ENCODE results near the gene MED27. TPM values are rescaled to one million over a fixed set of nuclear protein-coding genes. Genes with fewer than 3 reads are reported as not detected.
A peak's percentile ranks its signal among the peaks of the same experiment; 100 is the strongest.

MED27 gene
- total and polyA plus RNA-seq, 2 of the 4 experiments (the other 2 are of a cell fraction): 50.2 to 63.4 TPM

DNA sequence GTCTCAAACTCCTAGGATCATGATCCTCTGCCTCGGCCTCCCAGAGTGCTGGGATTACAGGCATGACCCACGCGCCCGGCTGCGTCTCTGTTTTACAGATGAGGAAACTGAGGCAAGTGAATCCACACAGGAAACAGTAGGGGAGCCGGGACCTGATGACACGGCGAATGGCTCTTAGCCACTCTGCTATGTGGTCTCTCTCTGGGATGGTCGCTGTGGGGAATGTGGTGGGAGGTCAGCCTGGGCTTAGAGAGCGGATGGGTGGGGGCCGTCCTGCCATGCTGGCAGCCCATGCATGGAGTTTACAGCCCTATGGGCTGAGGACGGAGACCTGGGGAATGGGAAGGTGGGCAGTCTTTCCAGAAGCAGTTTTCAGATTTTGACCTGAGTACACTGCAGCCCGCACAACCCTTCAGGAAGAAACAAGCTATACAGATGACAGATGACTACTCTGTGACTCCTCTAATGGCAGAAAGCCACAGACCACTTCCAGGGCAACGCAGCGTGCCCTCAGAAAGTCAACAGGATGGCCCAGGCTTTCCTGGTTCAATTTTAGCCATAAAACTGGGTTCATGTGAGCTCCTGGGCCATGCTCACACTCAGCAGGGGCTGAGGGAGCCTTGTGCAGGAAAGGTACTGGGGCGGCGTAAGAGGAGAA, 203.7 kb downstream of the MED27 start:
- Histone ChIP-seq H3K56ac (ENCODE audit: extremely low read depth, insufficient read depth, low read length) (no peak overlapping the region), H3K4me3 (ENCODE audit: insufficient read depth, low read depth, low read length) (no peak overlapping the region), H3K23ac (ENCODE audit: low read depth, low read length) (no peak overlapping the region), H2AK9ac (replicated peaks; ENCODE audit: low read depth, low read length, poor library complexity) (peak overlapping the region; percentile 58), H3K14ac (replicated peaks; ENCODE audit: low read depth, low read length) (no peak overlapping the region; the same call in 1 of the 2 replicates), H3K18ac (ENCODE audit: low read depth, low read length) (no peak overlapping the region), H3K4me2 (ENCODE audit: low read depth, low read length) (no peak overlapping the region), H2BK15ac (ENCODE audit: low read depth, low read length) (no peak overlapping the region), H2BK20ac (ENCODE audit: low read depth, low read length) (no peak overlapping the region), H3K36me3 (ENCODE audit: control insufficient read depth, insufficient read depth, low read length) (no peaks in the 10 kb centered on the region), H2BK120ac (ENCODE audit: low read depth, low read length) (no peak overlapping the region), H3K4ac (ENCODE audit: low read depth, low read length) (no peak overlapping the region), H3K79me1 (ENCODE audit: low read depth in 1 of 2, low read length in 2 of 2) (peaks cover 0 to 8% of the 10 kb centered on the region in 2 experiments; a peak in 1 of 4 replicates), H3K9me3 (ENCODE audit: control insufficient read depth, insufficient read depth, low read length) (no peaks in the 10 kb centered on the region), H3K4me1 (ENCODE audit: control insufficient read depth, insufficient read depth, low read length) (peaks cover 5% of the 10 kb centered on the region), H3K27ac (ENCODE audit: insufficient read depth, low read length) (no peak overlapping the region), H3K9ac (ENCODE audit: low read depth, low read length) (no peak overlapping the region), H2BK5ac (ENCODE audit: low read depth, low read length, poor library complexity, severe bottlenecking) (no peak overlapping the region), H3K27me3 (ENCODE audit: control insufficient read depth, insufficient read depth, low read length) (no peaks in the 10 kb centered on the region), H4K91ac (ENCODE audit: insufficient read depth, low read depth, low read length) (no peak overlapping the region), H2AFZ (replicated peaks; ENCODE audit: low read length, poor library complexity) (no peak overlapping the region), H4K8ac (ENCODE audit: low read depth in 2 of 2, low read length in 2 of 2) (no peak overlapping the region), H3K9me1 (ENCODE audit: insufficient read depth, low read length) (peaks cover 19% of the 10 kb centered on the region), H4K20me1 (ENCODE audit: insufficient read depth, low read length) (peaks cover 10% of the 10 kb centered on the region; the same call in 1 of the 2 replicates), H4K5ac (ENCODE audit: low read depth, low read length) (no peak overlapping the region), H2AK5ac (ENCODE audit: low read depth, low read length) (0 out of 2 replicates have a peak overlapping the region, but pooled peaks have one; percentile 57)
- DNase-seq: peak; percentile 57
- no TSS peak for BruUV-seq (replicated peaks)
- WGBS, 2 experiments (ENCODE audit: extremely low coverage in 2 of 2, insufficient read length in 1 of 2): 76% methylated on average over 11 of the region's 17 CpGs; no CpG with 5 or more reads in 1 of the 2 experiments
- dilution Hi-C loops (cut with HindIII; ENCODE audit: low sequenced_read_pairs, unreplicated experiment) (no loop called here), in situ Hi-C loops (cut with MboI; ENCODE audit: low sequenced_read_pairs) (no loop called here), intact Hi-C loops (cut with micrococcal nuclease) (no loop called here)
- TF ChIP-seq MAFK (IDR thresholded peaks at IDR 0.05; ENCODE audit: low read depth, low read length): no peak
- no peak for TF ChIP-seq BHLHE40 (IDR thresholded peaks at IDR 0.05; ENCODE audit: low read depth, low read length)
- no peak for TF ChIP-seq FOS (IDR thresholded peaks at IDR 0.05; ENCODE audit: low read depth, low read length)
- no peak for TF ChIP-seq SMC3 (IDR thresholded peaks at IDR 0.05; ENCODE audit: low read depth, low read length)
- TF ChIP-seq, protein P1, sequence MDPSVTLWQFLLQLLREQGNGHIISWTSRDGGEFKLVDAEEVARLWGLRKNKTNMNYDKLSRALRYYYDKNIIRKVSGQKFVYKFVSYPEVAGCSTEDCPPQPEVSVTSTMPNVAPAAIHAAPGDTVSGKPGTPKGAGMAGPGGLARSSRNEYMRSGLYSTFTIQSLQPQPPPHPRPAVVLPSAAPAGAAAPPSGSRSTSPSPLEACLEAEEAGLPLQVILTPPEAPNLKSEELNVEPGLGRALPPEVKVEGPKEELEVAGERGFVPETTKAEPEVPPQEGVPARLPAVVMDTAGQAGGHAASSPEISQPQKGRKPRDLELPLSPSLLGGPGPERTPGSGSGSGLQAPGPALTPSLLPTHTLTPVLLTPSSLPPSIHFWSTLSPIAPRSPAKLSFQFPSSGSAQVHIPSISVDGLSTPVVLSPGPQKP (IDR thresholded peaks at IDR 0.05; ENCODE audit: borderline replicate concordance, low read depth, low read length): no peak
- ChIA-PET POLR2A (ENCODE audit: unreplicated experiment) (no interaction called here), CTCF (no interaction called here)
- peak; percentile 68; the same call in 1 of the 2 replicates for ATAC-seq (ENCODE audit: low read depth)
